Muscle layer of duodenum (tissue), 2 donors: ENCODE results near the gene RBM43.

Source experiments
- H3K27ac ChIP-seq: one replicate; pipeline ENCODE4 v1.7.0; 2013; ENCODE audit warnings: mild to moderate bottlenecking, low read length
- H3K27me3 ChIP-seq: one replicate; pipeline ENCODE4 v1.7.0; 2013; ENCODE audit warnings: low read depth, mild to moderate bottlenecking, control low read depth, low read length
- H3K36me3 ChIP-seq, 2 donors: one replicate each; pipeline ENCODE4 v1.7.0; 2013; ENCODE audit warnings: low read length in 2 of 2, control low read depth in 1 of 2, mild to moderate bottlenecking in 1 of 2; ENCODE audit not compliant: insufficient read depth in 2 of 2, control insufficient read depth in 1 of 2
- H3K4me1 ChIP-seq, 2 donors: one replicate each; pipeline ENCODE4 v1.7.0; 2013; ENCODE audit warnings: low read length in 2 of 2, mild to moderate bottlenecking in 2 of 2, control low read depth in 1 of 2, moderate library complexity in 1 of 2; ENCODE audit not compliant: insufficient read depth in 2 of 2, control insufficient read depth in 1 of 2
- H3K4me3 ChIP-seq, 2 donors: one replicate each; pipeline ENCODE4 v1.7.0; 2013; ENCODE audit warnings: low read length in 2 of 2, low read depth in 1 of 2, mild to moderate bottlenecking in 1 of 2
- H3K9me3 ChIP-seq, 2 donors: one replicate each; pipeline ENCODE4 v1.7.0; 2013; ENCODE audit warnings: low read length in 2 of 2, control low read depth in 1 of 2, mild to moderate bottlenecking in 1 of 2; ENCODE audit not compliant: control insufficient read depth in 1 of 2
- donor health status: healthy.

The RBM43 gene

DNA sequence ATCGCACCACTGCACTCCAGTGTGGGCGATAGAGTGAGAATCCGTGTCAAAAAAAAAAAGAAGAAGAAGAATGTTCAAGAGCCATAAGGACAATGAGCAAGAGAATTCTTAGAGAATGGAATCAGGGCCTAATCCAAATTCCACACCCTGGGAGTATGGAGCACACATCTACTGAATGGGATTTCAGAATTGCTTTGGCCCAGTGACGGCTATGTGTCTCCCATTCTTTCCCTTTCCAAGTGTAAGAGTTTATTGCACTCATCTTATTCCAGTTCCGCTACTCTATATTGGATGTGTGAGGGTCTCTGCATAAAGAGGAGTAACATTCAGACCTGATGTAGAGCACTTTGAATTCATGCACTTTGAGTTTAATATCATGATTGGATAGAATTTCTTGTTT, 5.9 kb upstream of the RBM43 start:
- Histone ChIP-seq H3K9me3 (no peaks in the 10 kb centered on the region), H3K27ac (no peak overlapping the region), H3K4me3 (no peak overlapping the region), H3K36me3 (peaks cover 18 to 20% of the 10 kb centered on the region in 2 donors), H3K27me3 (no peaks in the 10 kb centered on the region), H3K4me1 (no peaks in the 10 kb centered on the region)

DNA sequence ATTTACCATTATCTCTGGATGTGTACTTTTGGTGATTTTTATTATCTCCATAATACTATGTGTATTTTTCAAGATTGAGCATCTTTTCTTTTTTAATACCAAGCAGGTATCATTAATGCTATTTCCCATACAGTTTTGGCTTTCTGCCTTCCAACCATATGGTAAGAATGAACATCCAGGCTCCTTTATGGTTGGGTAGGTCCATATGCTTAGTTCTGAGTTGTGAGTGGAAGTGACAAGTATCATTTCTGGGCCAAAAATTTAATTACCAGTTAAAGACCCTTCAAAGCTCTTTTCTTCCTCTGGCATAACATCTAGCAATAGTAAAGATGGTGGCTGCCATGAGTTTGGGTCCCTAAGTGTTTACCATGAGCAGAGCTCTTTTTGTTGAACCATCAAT, 4.3 kb upstream of the RBM43 start:
- no peaks in the 10 kb centered on the region for H3K27me3 ChIP-seq
- no peaks in the 10 kb centered on the region for H3K9me3 ChIP-seq
- peaks cover 5 to 17% of the 10 kb centered on the region in 2 donors for H3K36me3 ChIP-seq
- peaks cover 0 to 5% of the 10 kb centered on the region in 2 donors for H3K4me1 ChIP-seq
- H3K27ac ChIP-seq: no peak overlapping the region
- H3K4me3 ChIP-seq: no peak overlapping the region

DNA sequence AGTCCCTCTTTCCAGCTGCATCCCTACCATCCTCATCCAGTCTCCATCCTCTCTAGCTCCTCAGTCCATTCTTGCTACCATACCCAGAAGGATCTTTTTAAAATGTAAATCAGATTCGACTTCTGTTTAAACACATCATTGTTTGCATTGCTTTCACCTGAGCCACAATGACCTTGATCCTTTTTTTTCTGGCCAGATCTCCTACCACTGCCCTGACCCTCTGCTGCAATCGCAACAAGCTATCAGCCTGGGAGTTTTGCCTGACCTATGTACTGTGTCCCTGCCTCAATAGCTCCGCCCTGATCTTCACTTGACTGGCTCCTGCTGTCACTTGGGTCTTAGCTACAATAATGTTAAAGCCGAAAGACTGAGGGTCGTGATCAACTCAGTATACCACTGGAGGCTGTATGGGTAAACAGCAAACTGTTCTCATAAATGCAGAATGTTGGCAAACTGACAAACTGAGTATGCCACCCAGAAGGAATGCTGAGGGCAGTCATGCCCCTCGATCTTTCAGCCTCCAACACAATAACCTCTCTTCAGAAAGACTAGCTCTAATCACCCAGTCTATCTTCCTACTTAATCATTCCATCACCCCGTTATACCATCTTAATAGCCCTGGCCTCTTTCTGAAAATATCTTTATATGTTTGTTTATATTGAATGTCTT, 2.6 kb upstream of the RBM43 start:
- Histone ChIP-seq H3K27me3 (no peaks in the 10 kb centered on the region), H3K9me3 (no peaks in the 10 kb centered on the region), H3K27ac (peak overlapping the region; percentile 43), H3K4me1 (peaks cover 0 to 10% of the 10 kb centered on the region in 2 donors), H3K4me3 (no peak overlapping the region), H3K36me3 (peaks cover 0 to 10% of the 10 kb centered on the region in 2 donors)

DNA sequence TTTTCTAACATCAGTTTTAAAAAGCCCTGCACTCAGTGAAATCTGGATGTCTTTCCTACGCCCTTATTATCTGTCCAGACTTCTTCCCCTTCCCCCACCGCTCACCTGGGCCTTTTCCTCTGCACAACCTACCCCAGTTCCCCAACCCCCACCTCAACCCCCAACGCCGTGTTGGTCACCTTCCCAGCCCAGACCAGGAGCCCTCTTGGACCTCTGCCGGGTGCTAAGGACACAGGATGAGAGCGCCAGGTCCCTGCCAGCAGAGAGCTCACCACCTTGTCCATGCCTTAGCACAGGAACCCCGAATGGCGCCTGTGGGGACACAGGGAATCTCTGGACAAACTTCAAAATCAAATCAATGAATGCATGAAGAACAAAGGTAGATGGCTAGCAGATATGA, 966 bp upstream of the RBM43 start:
- Histone ChIP-seq H3K27me3 (no peaks in the 10 kb centered on the region), H3K27ac (no peak overlapping the region), H3K4me3 (peak overlapping the region in 1 of 2 donors; percentile 98), H3K36me3 (peaks cover 0 to 10% of the 10 kb centered on the region in 2 donors), H3K9me3 (no peaks in the 10 kb centered on the region), H3K4me1 (peaks cover 0 to 10% of the 10 kb centered on the region in 2 donors)

DNA sequence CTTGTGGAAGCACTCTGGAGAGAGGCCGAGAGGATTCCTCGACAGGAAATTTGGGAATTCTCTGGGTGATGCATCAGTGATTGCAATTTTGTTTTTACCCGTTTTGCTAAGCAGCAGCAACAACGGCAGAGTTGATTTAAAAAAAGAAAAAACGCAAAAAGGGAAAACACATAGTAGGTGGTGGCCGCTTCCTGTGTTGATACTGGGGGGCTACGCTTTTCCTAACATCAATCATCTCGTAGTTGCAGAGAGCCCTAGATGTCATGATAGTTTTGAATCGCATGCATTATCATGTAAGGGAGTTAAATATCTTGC, 271 bp upstream of the RBM43 start:
- Histone ChIP-seq H3K4me3 (peak overlapping the region; percentile 91 to 98), H3K27me3 (no peaks in the 10 kb centered on the region), H3K9me3 (no peaks in the 10 kb centered on the region)

DNA sequence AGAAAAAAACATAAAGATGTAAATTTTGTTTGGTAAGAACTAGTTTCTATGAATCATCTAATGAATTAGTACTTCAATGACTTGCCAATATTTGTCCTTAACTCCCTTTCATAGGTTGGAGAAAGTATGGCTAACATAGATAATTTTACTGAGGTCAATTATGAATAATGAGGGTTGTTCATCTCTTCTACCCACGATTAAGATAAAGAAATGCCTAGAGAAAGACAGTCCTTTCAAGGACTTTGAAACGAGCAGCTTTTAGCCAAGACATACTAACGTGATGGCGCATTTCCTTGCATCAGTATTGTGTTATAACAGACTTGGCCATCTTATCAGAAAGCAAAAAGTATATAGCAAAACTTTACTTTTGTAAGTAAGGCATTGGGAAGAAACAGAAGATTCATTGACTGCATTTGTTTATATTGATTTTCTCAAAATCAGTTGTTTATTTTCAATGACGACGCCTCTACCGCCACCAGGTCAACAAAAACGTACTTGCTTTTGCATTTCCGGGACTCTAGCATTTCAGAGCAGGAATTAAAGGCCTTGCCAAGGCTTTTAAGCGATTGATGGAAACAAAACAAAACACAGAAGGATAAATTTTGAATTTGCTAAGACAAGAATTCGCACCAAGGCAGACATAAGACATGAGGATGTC, 961 bp downstream of the RBM43 start:
- Histone ChIP-seq H3K4me1 (peaks cover 0 to 10% of the 10 kb centered on the region in 2 donors), H3K27me3 (no peaks in the 10 kb centered on the region), H3K27ac (peak overlapping the region; percentile 98), H3K9me3 (no peaks in the 10 kb centered on the region), H3K4me3 (peak overlapping the region; percentile 91 to 98), H3K36me3 (peaks cover 0 to 10% of the 10 kb centered on the region in 2 donors)

More for the DNA sequence above, 271 bp upstream of the RBM43 start:
- Histone ChIP-seq H3K36me3 (peaks cover 0 to 10% of the 10 kb centered on the region in 2 donors), H3K27ac (peak overlapping the region; percentile 98), H3K4me1 (peaks cover 0 to 10% of the 10 kb centered on the region in 2 donors)

DNA sequence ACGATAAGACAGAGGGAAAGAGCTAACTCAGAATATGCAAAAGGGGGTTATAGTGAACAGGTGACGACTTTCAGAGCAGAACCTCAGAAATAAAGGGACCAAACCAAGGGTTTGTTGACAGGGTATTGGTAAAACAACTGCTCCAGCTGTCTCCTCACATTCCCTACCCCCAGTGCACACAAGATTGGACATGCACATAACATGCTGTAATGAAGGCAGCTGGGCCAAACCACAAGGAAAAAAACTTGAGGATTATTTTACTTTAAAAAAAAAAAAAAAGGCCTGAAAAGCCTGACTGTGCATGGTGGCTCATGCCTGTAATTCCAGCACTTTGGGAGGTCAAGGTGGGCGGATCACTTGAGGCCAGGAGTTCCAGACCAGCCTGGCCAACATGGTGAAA, 3.5 kb downstream of the RBM43 start:
- Histone ChIP-seq H3K27me3 (no peaks in the 10 kb centered on the region), H3K36me3 (peaks cover 6 to 18% of the 10 kb centered on the region in 2 donors), H3K4me1 (peaks cover 0 to 10% of the 10 kb centered on the region in 2 donors), H3K4me3 (no peak overlapping the region), H3K9me3 (no peaks in the 10 kb centered on the region), H3K27ac (no peak overlapping the region)

DNA sequence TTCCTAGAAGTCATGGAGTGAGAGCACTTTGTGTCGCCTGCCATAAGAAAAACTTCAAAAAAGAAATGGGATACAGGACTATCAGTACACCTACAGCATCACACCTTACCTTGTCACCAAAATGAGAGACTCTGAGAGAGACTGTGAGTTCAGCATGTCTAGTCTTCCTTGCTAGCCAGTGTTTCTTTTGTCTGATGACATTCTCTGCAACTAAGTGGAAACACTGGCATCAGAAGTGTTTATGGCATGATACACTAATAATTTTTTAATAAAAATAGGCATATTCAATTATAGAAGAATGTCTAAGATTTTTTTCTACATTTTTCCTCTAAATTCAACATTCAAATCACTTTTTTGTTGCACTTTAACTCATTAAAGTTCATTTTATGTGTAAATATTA, 9.0 kb downstream of the RBM43 start:
- peaks cover 6 to 17% of the 10 kb centered on the region in 2 donors for H3K9me3 ChIP-seq
- peaks cover 27 to 46% of the 10 kb centered on the region in 2 donors for H3K36me3 ChIP-seq
- no peaks in the 10 kb centered on the region for H3K27me3 ChIP-seq
- no peak overlapping the region for H3K4me3 ChIP-seq
- H3K4me1 ChIP-seq: no peaks in the 10 kb centered on the region
- no peak overlapping the region for H3K27ac ChIP-seq

DNA sequence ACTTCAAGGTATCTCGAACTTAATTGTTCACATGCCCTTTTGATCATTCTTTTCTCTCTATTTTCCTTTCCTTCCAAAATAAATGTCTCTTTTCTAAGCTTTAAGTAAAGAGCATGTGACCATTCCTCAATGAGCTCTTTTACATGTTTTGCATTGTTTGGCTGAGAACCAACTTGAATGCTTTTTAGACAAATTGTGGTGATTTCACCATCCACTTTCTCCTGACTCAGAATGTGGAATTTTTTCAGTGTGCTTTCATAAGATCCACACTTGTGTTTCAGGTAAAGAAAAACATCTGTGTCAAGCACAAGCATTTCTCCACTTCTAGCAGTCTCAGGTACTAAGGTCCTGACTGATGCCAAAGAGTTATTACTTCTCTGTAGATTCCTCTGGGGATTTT, 10.7 kb downstream of the RBM43 start:
- H3K27me3 ChIP-seq: no peaks in the 10 kb centered on the region

DNA sequence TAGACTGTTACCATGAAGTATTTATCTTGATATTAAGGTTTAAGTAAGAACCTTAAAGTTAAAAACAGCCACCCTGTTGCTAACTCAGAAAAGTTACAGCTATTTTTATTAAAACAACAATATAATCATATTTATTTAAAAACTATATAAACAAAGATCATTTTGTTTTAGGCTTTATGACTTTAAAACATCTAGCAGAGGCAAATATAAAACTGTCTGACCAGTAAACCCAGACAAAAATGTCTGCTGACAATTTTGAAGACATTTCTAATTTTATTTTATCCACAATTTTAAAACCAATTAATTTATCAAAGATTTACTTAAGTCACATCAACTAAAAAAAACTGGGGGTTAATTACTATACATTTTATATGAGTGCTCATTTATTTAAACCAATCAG, 14.2 kb downstream of the RBM43 start:
- Histone ChIP-seq H3K9me3 (peaks cover 6 to 23% of the 10 kb centered on the region in 2 donors), H3K27me3 (no peaks in the 10 kb centered on the region), H3K36me3 (peaks cover 21 to 37% of the 10 kb centered on the region in 2 donors), H3K4me1 (no peaks in the 10 kb centered on the region), H3K27ac (no peak overlapping the region), H3K4me3 (no peak overlapping the region)

More for the DNA sequence above, 10.7 kb downstream of the RBM43 start:
- H3K4me1 ChIP-seq: no peaks in the 10 kb centered on the region
- peaks cover 6 to 23% of the 10 kb centered on the region in 2 donors for H3K9me3 ChIP-seq
- peaks cover 27 to 46% of the 10 kb centered on the region in 2 donors for H3K36me3 ChIP-seq
- no peak overlapping the region for H3K27ac ChIP-seq
- no peak overlapping the region for H3K4me3 ChIP-seq

DNA sequence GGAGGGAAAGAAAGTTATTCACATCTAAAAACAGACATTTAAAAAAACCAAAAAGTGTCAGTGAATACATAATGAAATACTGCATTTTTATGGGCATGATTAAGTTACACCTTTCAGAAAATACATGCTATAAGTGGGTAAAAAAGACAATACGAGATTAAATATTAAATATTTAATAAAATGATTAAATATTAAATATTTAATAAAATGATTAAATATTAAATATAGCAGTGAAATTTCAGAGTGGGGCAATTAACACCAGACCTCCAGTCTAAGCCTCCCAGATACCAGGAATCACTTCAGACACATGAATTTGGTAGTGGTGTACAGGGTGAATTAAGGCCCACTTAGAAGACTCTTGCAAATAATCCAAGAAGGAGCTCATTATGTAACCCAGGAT, 15.5 kb downstream of the RBM43 start:
- Histone ChIP-seq H3K27ac (no peak overlapping the region), H3K4me3 (no peak overlapping the region), H3K4me1 (no peaks in the 10 kb centered on the region), H3K9me3 (peaks cover 6 to 23% of the 10 kb centered on the region in 2 donors), H3K27me3 (no peaks in the 10 kb centered on the region), H3K36me3 (peaks cover 17 to 32% of the 10 kb centered on the region in 2 donors)
